ENCODE data around the gene ZBTB20. TPM values are rescaled to one million over a fixed set of nuclear protein-coding genes. Genes with fewer than 3 reads are reported as not detected.
A peak's percentile ranks its signal among the peaks of the same experiment; 100 is the strongest.

Gene ZBTB20
- total RNA-seq, 2 donors from 2014 or later = 112 to 120 TPM

GRCh38 chr3:114293838-114294535, 853.1 kb downstream of the ZBTB20 start, which contains the start of gene TIGIT:
Gene TIGIT, plus strand, starts transcription at chr3:114294028. Its CDS starts 34 bp downstream, at chr3:114294062.
- TF ChIP-seq, protein P1, sequence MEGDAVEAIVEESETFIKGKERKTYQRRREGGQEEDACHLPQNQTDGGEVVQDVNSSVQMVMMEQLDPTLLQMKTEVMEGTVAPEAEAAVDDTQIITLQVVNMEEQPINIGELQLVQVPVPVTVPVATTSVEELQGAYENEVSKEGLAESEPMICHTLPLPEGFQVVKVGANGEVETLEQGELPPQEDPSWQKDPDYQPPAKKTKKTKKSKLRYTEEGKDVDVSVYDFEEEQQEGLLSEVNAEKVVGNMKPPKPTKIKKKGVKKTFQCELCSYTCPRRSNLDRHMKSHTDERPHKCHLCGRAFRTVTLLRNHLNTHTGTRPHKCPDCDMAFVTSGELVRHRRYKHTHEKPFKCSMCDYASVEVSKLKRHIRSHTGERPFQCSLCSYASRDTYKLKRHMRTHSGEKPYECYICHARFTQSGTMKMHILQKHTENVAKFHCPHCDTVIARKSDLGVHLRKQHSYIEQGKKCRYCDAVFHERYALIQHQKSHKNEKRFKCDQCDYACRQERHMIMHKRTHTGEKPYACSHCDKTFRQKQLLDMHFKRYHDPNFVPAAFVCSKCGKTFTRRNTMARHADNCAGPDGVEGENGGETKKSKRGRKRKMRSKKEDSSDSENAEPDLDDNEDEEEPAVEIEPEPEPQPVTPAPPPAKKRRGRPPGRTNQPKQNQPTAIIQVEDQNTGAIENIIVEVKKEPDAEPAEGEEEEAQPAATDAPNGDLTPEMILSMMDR (IDR thresholded peaks at IDR 0.05) = no peak
- H3K27ac ChIP-seq = no peak within 1 kb of the TSS
- H3K4me1 ChIP-seq (ENCODE audit: control insufficient read depth in 1 of 2, low read depth in 2 of 2) = peaks cover 0 to 10% of the 10 kb centered on the region in 2 donors
- ATAC-seq (ENCODE audit: insufficient number of reproducible peaks, low FRiP score, low read depth) (no peak), DNase-seq (ENCODE audit: low spot score) (no peak)
- no peaks in the 10 kb centered on the region for H3K9me3 ChIP-seq
- no peak within 1 kb of the TSS for H3K4me3 ChIP-seq
- H3K27me3 ChIP-seq (replicated peaks; ENCODE audit: insufficient read depth) = no peaks in the 10 kb centered on the region
- no peaks in the 10 kb centered on the region for H3K36me3 ChIP-seq

DNA sequence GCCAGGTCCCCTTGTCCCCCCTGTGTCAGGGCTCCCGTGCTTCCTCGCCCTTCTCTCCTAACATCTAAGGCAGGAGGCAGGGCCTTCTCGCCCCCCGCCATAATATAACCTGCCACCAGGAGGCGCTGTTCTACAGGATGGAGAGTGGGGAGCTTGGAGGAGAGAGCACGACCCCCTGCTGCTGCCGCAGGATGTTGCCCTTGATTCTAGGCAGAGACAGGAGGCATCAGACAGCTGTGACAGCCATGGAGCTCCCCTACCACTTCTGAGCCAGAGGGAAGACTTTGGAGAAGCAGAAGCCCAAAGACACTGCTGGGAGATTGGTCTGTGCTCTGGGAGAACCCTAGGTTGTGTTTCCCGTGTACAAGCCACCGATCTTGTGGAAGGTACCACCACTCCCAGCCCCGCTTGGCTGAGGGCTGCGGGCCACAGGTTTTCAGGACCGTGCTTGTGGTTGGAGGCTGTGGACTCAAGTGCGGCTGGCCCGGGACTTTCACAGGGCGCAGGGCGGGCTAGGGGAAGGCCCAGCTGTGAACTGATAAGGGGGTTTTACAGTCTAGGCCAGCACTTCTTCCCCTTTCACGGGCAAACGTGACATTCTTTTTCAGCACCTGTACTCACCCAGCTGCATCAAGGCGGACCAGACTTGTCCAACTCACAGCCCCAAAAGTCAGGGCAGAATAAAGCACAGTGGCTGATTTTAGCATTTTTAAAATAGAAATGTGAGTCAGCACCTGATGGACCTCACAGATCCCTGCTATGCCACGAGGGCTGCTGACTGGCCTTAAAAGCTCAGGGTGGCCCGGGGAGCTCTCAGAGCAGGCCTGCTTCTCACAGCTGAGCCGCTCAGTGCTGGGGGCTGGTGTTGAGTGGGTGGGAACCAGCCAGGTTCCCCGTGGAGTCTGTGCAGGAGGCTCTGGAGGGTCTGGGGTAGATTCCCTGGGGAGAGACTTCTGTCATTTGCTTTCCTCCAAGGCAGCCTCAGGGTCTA, 855.9 kb downstream of the ZBTB20 start:
- H3K4me1 ChIP-seq (ENCODE audit: control insufficient read depth in 1 of 2, low read depth in 2 of 2) = peaks cover 0 to 10% of the 10 kb centered on the region in 2 donors
- TF ChIP-seq, protein P1 (IDR thresholded peaks at IDR 0.05) = peak; percentile 56
- H3K27me3 ChIP-seq (replicated peaks; ENCODE audit: insufficient read depth) = no peaks in the 10 kb centered on the region
- H3K9me3 ChIP-seq = no peaks in the 10 kb centered on the region
- H3K4me3 ChIP-seq = no peak overlapping the region
- no peaks in the 10 kb centered on the region for H3K36me3 ChIP-seq
- DNase-seq (ENCODE audit: low spot score) = no peak
- H3K27ac ChIP-seq = no peak overlapping the region
- ATAC-seq (ENCODE audit: insufficient number of reproducible peaks, low FRiP score, low read depth) = no peak

GRCh38 chr3:114286266-114286665, 860.8 kb downstream of the ZBTB20 start:
- DNase-seq (ENCODE audit: low spot score) (no peak), ATAC-seq (ENCODE audit: insufficient number of reproducible peaks, low FRiP score, low read depth) (no peak)
- no peak overlapping the region for H3K27ac ChIP-seq
- H3K9me3 ChIP-seq = no peaks in the 10 kb centered on the region
- no peaks in the 10 kb centered on the region for H3K27me3 ChIP-seq (replicated peaks; ENCODE audit: insufficient read depth)
- no peaks in the 10 kb centered on the region for H3K36me3 ChIP-seq
- TF ChIP-seq, protein P1 (IDR thresholded peaks at IDR 0.05) = no peak
- no peak overlapping the region for H3K4me3 ChIP-seq
- peaks cover 0 to 4% of the 10 kb centered on the region in 2 donors for H3K4me1 ChIP-seq (ENCODE audit: control insufficient read depth in 1 of 2, low read depth in 2 of 2)

GRCh38 chr3:114285648-114286230, 861.3 kb downstream of the ZBTB20 start:
- ATAC-seq (ENCODE audit: insufficient number of reproducible peaks, low FRiP score, low read depth) (no peak), DNase-seq (ENCODE audit: low spot score) (no peak)
- H3K4me3 ChIP-seq = no peak overlapping the region
- no peaks in the 10 kb centered on the region for H3K4me1 ChIP-seq (ENCODE audit: control insufficient read depth in 1 of 2, low read depth in 2 of 2)
- H3K9me3 ChIP-seq = no peaks in the 10 kb centered on the region
- H3K36me3 ChIP-seq = no peaks in the 10 kb centered on the region
- H3K27me3 ChIP-seq (replicated peaks; ENCODE audit: insufficient read depth) = no peaks in the 10 kb centered on the region
- TF ChIP-seq, protein P1 (IDR thresholded peaks at IDR 0.05) = no peak
- no peak overlapping the region for H3K27ac ChIP-seq

- ATAC-seq (ENCODE audit: insufficient number of reproducible peaks, low FRiP score, low read depth) (no peak), DNase-seq (ENCODE audit: low spot score) (no peak)
- Histone ChIP-seq H3K27ac (no peak overlapping the region), H3K4me1 (ENCODE audit: control insufficient read depth in 1 of 2, low read depth in 2 of 2) (no peaks in the 10 kb centered on the region), H3K4me3 (no peak overlapping the region), H3K27me3 (replicated peaks; ENCODE audit: insufficient read depth) (no peaks in the 10 kb centered on the region), H3K9me3 (no peaks in the 10 kb centered on the region), H3K36me3 (no peaks in the 10 kb centered on the region)
- TF ChIP-seq, protein P1 (IDR thresholded peaks at IDR 0.05) = no peak
Observed at GRCh38 chr3:114284644-114285043, 862.4 kb downstream of the ZBTB20 start.
